WTC11 (cell line): ENCODE data around the gene GET4. TPM values are rescaled to one million over a fixed set of nuclear protein-coding genes. Genes with fewer than 3 reads are reported as not detected.

Experiments
- ATAC-seq: fragments of 200-7000 bp; cut with Tn5 transposase; 2 replicates; pipeline ENCODE4 v1.10.0; 2021; ENCODE audit warnings: mild to moderate bottlenecking, moderate library complexity
- CTCF ChIA-PET: fragments of 300-600 bp; sonication (Branson Sonifier 250); formaldehyde crosslinking; loops from one replicate; lab custom pipeline; 2021; ENCODE audit warnings: antibody characterized with exemption; lab: Charles Lee
- POLR2A ChIA-PET: fragments of 350-600 bp; sonication (Branson Sonifier 250); formaldehyde crosslinking; loops from one replicate; lab custom pipeline; 2021; ENCODE audit warnings: antibody characterized with exemption; lab: Charles Lee
- DNase-seq: peaks from one replicate; pipeline ENCODE4 v3.0.0; 2021; ENCODE audit warnings: low spot score
- H3K27ac Mint-ChIP-seq: 2 replicates; pipeline ENCODE4 v1.8.0; 2021; ENCODE audit warnings: mixed read lengths
- H3K27me3 Mint-ChIP-seq: 2 replicates; pipeline ENCODE4 v1.8.0; 2021; ENCODE audit warnings: low read depth, mild to moderate bottlenecking, moderate library complexity, mixed read lengths
- H3K36me3 Mint-ChIP-seq: 2 replicates; pipeline ENCODE4 v1.8.0; 2021; ENCODE audit warnings: mixed read lengths
- H3K4me1 Mint-ChIP-seq: 2 replicates; pipeline ENCODE4 v1.8.0; 2022; ENCODE audit warnings: mixed read lengths
- H3K4me3 Mint-ChIP-seq: 2 replicates; pipeline ENCODE4 v1.8.0; 2021; ENCODE audit warnings: mild to moderate bottlenecking, moderate library complexity, mixed read lengths
- H3K9me3 Mint-ChIP-seq: 2 replicates; pipeline ENCODE4 v1.8.0; 2021; ENCODE audit warnings: mixed read lengths
- ATF3 ChIP-seq: sonication (generic); formaldehyde crosslinking; conservative IDR thresholded peaks from 2 replicates; pipeline ENCODE4 v1.8.1; 2022; ENCODE audit warnings: mild to moderate bottlenecking, missing genetic modification reagents
- CREM ChIP-seq: sonication (generic); formaldehyde crosslinking; IDR thresholded peaks from 2 replicates; pipeline ENCODE4 v1.8.1; 2022; ENCODE audit warnings: mild to moderate bottlenecking, missing genetic modification reagents, moderate library complexity
- ETV6 ChIP-seq: sonication (generic); formaldehyde crosslinking; IDR thresholded peaks from 2 replicates; pipeline ENCODE4 v1.8.1; 2022; ENCODE audit warnings: mild to moderate bottlenecking, missing genetic modification reagents
- IRF2 ChIP-seq: sonication (generic); formaldehyde crosslinking; IDR thresholded peaks from 2 replicates; pipeline ENCODE4 v1.8.0; 2022; ENCODE audit warnings: low read depth, missing genetic modification reagents, borderline replicate concordance
- TEAD4 ChIP-seq: sonication (generic); formaldehyde crosslinking; IDR thresholded peaks from 2 replicates; pipeline ENCODE4 v1.8.0; 2022; ENCODE audit warnings: mild to moderate bottlenecking, missing genetic modification reagents
- USF2 ChIP-seq: sonication (generic); formaldehyde crosslinking; IDR thresholded peaks from 2 replicates; pipeline ENCODE4 v1.8.1; 2023; ENCODE audit warnings: mild to moderate bottlenecking, missing genetic modification reagents, moderate library complexity
- ZBTB21 ChIP-seq: sonication (generic); formaldehyde crosslinking; IDR thresholded peaks from 2 replicates; pipeline ENCODE4 v1.8.1; 2023; ENCODE audit warnings: mild to moderate bottlenecking, missing genetic modification reagents, borderline replicate concordance
- ZNF121 ChIP-seq: sonication (generic); formaldehyde crosslinking; IDR thresholded peaks from 2 replicates; pipeline ENCODE4 v1.8.0; 2023; ENCODE audit warnings: missing genetic modification reagents
- ZSCAN18 ChIP-seq: fragments of 250-450 bp; sonication (Bioruptor Pico); IDR thresholded peaks from 2 replicates; pipeline ENCODE4 v2.1.2; 2022; ENCODE audit warnings: mild to moderate bottlenecking, moderate library complexity
- total RNA-seq: library from RNA; stranded (reverse); gene quantifications from 3 replicates; pipeline ENCODE4 v1.2.3, GENCODE V29; 2021
- TF ChIP-seq, protein P1 (sequence below): fragments of 250-450 bp; sonication (Bioruptor Pico); IDR thresholded peaks from 2 replicates; pipeline ENCODE4 v1.9.0; 2021; ENCODE audit warnings: mild to moderate bottlenecking, borderline replicate concordance
- TF ChIP-seq, protein P2 (sequence below): sonication (generic); formaldehyde crosslinking; IDR thresholded peaks from 2 replicates; pipeline ENCODE4 v1.8.1; 2022; ENCODE audit warnings: mild to moderate bottlenecking, missing genetic modification reagents, moderate library complexity, borderline replicate concordance
- TF ChIP-seq, protein P3 (sequence below): sonication (generic); formaldehyde crosslinking; IDR thresholded peaks from 2 replicates; pipeline ENCODE4 v1.8.1; 2023; ENCODE audit warnings: mild to moderate bottlenecking, missing genetic modification reagents
- TF ChIP-seq, protein P4 (sequence below): sonication (generic); formaldehyde crosslinking; IDR thresholded peaks from 2 replicates; pipeline ENCODE4 v1.8.1; 2022; ENCODE audit warnings: low read depth, missing genetic modification reagents, borderline replicate concordance
- TF ChIP-seq, protein P5 (sequence below): sonication (generic); formaldehyde crosslinking; IDR thresholded peaks from 2 replicates; pipeline ENCODE4 v1.8.0; 2023; ENCODE audit warnings: missing genetic modification reagents, mild to moderate bottlenecking, borderline replicate concordance

The GET4 gene
- total RNA-seq, 1 experiment from 2014 or later: 73.0 TPM

DNA sequence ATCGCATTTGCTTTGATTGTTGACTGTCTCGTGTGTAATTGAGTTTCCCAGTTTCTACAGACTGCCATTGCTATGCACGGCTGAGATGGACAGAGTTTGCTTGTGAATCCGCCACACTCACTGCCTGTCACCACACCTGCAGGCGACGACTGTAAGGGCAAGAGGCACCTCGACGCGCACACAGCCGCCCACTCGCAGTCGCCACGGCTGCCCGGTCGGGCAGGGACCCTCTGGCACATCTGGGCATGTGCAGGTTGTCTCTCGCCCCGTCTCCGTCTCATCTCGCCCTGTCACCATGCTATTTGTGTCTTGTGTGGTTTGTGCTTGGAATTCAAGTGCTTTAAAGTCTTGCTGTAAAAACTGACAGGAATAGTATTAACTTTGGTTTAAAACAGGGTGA lies 26.6 kb upstream of the GET4 start (continued):
- TF ChIP-seq, protein P1, sequence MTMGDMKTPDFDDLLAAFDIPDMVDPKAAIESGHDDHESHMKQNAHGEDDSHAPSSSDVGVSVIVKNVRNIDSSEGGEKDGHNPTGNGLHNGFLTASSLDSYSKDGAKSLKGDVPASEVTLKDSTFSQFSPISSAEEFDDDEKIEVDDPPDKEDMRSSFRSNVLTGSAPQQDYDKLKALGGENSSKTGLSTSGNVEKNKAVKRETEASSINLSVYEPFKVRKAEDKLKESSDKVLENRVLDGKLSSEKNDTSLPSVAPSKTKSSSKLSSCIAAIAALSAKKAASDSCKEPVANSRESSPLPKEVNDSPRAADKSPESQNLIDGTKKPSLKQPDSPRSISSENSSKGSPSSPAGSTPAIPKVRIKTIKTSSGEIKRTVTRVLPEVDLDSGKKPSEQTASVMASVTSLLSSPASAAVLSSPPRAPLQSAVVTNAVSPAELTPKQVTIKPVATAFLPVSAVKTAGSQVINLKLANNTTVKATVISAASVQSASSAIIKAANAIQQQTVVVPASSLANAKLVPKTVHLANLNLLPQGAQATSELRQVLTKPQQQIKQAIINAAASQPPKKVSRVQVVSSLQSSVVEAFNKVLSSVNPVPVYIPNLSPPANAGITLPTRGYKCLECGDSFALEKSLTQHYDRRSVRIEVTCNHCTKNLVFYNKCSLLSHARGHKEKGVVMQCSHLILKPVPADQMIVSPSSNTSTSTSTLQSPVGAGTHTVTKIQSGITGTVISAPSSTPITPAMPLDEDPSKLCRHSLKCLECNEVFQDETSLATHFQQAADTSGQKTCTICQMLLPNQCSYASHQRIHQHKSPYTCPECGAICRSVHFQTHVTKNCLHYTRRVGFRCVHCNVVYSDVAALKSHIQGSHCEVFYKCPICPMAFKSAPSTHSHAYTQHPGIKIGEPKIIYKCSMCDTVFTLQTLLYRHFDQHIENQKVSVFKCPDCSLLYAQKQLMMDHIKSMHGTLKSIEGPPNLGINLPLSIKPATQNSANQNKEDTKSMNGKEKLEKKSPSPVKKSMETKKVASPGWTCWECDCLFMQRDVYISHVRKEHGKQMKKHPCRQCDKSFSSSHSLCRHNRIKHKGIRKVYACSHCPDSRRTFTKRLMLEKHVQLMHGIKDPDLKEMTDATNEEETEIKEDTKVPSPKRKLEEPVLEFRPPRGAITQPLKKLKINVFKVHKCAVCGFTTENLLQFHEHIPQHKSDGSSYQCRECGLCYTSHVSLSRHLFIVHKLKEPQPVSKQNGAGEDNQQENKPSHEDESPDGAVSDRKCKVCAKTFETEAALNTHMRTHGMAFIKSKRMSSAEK: no peak
- TF ChIP-seq TEAD4 (CRISPR knock-in tag) (no peak), ZBTB21 (CRISPR knock-in tag) (no peak), CREM (CRISPR knock-in tag) (no peak), IRF2 (no peak), USF2 (CRISPR knock-in tag) (no peak), ZNF121 (CRISPR knock-in tag) (no peak)

DNA sequence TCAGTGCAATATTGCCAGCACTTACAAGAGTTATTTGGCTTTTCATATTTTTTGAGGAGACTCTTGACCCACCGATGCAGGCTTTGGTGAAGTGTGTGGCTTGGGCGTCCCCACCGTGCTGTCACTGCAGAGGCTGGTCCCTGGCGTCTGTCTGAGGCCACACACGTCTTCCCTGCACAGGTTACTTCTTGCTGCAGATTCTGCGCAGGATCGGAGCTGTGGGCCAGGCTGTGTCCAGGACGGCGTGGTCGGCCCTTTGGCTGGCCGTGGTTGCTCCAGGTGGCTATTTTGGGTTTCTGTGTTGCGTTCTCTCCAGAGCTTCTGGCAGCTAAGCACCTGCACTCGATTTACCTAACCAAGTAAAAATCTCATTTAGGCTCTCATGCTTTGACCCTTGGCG lies 25.1 kb upstream of the GET4 start:
- ATAC-seq: no peak
- Mint-ChIP-seq H3K4me1 (no peaks in the 10 kb centered on the region), H3K9me3 (no peaks in the 10 kb centered on the region), H3K4me3 (no peak overlapping the region), H3K36me3 (peaks cover 70% of the 10 kb centered on the region), H3K27ac (no peak overlapping the region), H3K27me3 (no peaks in the 10 kb centered on the region)
- CTCF ChIA-PET: no interaction called here
- DNase-seq: no peak
- POLR2A ChIA-PET: no interaction called here
- TF ChIP-seq, protein P2, sequence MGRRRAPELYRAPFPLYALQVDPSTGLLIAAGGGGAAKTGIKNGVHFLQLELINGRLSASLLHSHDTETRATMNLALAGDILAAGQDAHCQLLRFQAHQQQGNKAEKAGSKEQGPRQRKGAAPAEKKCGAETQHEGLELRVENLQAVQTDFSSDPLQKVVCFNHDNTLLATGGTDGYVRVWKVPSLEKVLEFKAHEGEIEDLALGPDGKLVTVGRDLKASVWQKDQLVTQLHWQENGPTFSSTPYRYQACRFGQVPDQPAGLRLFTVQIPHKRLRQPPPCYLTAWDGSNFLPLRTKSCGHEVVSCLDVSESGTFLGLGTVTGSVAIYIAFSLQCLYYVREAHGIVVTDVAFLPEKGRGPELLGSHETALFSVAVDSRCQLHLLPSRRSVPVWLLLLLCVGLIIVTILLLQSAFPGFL: no peak
- TF ChIP-seq ETV6 (CRISPR knock-in tag) (no peak), ATF3 (CRISPR knock-in tag) (no peak)

- DNase-seq: no peak
- ChIA-PET POLR2A (no interaction called here), CTCF (interaction anchor here (1.9 kb wide), 1 partner anchor 17 kb away, joined by 5 read pairs; no protein-coding TSS in a partner anchor)
- no peaks in the 10 kb centered on the region for H3K9me3 Mint-ChIP-seq
- peaks cover 77% of the 10 kb centered on the region for H3K36me3 Mint-ChIP-seq
- H3K4me1 Mint-ChIP-seq: no peaks in the 10 kb centered on the region
- no peaks in the 10 kb centered on the region for H3K27me3 Mint-ChIP-seq
- no peak overlapping the region for H3K27ac Mint-ChIP-seq
- ATAC-seq: no peak
- H3K4me3 Mint-ChIP-seq: no peak overlapping the region
- TF ChIP-seq, protein P3, sequence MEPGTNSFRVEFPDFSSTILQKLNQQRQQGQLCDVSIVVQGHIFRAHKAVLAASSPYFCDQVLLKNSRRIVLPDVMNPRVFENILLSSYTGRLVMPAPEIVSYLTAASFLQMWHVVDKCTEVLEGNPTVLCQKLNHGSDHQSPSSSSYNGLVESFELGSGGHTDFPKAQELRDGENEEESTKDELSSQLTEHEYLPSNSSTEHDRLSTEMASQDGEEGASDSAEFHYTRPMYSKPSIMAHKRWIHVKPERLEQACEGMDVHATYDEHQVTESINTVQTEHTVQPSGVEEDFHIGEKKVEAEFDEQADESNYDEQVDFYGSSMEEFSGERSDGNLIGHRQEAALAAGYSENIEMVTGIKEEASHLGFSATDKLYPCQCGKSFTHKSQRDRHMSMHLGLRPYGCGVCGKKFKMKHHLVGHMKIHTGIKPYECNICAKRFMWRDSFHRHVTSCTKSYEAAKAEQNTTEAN (CRISPR knock-in tag): no peak
- TF ChIP-seq ZSCAN18 (CRISPR knock-in tag): no peak
- TF ChIP-seq, protein P4, sequence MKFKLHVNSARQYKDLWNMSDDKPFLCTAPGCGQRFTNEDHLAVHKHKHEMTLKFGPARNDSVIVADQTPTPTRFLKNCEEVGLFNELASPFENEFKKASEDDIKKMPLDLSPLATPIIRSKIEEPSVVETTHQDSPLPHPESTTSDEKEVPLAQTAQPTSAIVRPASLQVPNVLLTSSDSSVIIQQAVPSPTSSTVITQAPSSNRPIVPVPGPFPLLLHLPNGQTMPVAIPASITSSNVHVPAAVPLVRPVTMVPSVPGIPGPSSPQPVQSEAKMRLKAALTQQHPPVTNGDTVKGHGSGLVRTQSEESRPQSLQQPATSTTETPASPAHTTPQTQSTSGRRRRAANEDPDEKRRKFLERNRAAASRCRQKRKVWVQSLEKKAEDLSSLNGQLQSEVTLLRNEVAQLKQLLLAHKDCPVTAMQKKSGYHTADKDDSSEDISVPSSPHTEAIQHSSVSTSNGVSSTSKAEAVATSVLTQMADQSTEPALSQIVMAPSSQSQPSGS: no peak
- TF ChIP-seq, protein P5, sequence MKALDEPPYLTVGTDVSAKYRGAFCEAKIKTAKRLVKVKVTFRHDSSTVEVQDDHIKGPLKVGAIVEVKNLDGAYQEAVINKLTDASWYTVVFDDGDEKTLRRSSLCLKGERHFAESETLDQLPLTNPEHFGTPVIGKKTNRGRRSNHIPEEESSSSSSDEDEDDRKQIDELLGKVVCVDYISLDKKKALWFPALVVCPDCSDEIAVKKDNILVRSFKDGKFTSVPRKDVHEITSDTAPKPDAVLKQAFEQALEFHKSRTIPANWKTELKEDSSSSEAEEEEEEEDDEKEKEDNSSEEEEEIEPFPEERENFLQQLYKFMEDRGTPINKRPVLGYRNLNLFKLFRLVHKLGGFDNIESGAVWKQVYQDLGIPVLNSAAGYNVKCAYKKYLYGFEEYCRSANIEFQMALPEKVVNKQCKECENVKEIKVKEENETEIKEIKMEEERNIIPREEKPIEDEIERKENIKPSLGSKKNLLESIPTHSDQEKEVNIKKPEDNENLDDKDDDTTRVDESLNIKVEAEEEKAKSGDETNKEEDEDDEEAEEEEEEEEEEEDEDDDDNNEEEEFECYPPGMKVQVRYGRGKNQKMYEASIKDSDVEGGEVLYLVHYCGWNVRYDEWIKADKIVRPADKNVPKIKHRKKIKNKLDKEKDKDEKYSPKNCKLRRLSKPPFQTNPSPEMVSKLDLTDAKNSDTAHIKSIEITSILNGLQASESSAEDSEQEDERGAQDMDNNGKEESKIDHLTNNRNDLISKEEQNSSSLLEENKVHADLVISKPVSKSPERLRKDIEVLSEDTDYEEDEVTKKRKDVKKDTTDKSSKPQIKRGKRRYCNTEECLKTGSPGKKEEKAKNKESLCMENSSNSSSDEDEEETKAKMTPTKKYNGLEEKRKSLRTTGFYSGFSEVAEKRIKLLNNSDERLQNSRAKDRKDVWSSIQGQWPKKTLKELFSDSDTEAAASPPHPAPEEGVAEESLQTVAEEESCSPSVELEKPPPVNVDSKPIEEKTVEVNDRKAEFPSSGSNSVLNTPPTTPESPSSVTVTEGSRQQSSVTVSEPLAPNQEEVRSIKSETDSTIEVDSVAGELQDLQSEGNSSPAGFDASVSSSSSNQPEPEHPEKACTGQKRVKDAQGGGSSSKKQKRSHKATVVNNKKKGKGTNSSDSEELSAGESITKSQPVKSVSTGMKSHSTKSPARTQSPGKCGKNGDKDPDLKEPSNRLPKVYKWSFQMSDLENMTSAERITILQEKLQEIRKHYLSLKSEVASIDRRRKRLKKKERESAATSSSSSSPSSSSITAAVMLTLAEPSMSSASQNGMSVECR (CRISPR knock-in tag): no peak
Observed at GRCh38 chr7:853366-854117, 22.8 kb upstream of the GET4 start.
